HG03558 (cell line): Measurements from ENCODE around the gene APEH.
A peak's percentile ranks its signal among the peaks of the same experiment; 100 is the strongest.

Experiments
- ATAC-seq: cut with Tn5 transposase; IDR thresholded peaks from one replicate; pipeline ENCODE4 v1.9.1; 2021; ENCODE audit warnings: moderate number of reproducible peaks; ENCODE audit not compliant: unreplicated experiment; ENCODE audit errors: extremely low read depth

The APEH gene

DNA sequence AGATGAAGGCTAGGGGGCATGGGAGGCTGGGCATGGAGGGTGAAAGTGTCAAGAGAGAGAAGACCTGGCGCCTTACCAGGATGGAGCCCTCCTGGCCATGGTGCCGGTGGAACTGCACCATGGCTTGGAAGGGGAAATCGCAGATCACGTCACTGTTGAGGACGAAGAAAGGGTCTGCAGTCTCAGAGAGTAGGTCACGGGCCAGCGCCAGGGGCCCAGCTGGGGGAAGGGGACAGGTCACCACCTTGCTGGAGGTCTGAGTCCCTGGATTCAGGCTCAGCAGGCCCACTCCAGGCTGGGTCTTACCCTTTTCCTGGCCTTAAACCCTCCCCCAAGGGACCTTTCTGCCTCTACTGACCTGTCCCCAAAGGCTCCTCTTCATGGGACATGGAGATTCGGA lies 48.7 kb downstream of the APEH start:
- ATAC-seq, result no peak

DNA sequence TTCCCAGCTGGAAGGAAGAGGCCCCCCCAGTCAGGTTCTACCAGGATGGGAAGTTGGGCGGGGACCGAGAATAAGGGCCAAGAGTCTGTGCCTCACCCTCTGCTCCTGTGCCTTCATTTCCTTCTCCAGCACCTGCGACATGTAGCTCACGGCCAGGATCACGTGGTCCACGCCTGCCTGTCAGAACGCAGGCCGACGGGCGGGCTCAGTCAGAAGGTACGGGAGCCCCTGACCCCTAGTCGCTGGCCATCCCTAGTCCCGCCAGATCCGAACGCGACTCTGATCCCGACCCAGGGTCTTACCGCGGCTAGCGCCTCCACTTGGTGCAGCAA lies 49.1 kb downstream of the APEH start:
- ATAC-seq, result no peak

DNA sequence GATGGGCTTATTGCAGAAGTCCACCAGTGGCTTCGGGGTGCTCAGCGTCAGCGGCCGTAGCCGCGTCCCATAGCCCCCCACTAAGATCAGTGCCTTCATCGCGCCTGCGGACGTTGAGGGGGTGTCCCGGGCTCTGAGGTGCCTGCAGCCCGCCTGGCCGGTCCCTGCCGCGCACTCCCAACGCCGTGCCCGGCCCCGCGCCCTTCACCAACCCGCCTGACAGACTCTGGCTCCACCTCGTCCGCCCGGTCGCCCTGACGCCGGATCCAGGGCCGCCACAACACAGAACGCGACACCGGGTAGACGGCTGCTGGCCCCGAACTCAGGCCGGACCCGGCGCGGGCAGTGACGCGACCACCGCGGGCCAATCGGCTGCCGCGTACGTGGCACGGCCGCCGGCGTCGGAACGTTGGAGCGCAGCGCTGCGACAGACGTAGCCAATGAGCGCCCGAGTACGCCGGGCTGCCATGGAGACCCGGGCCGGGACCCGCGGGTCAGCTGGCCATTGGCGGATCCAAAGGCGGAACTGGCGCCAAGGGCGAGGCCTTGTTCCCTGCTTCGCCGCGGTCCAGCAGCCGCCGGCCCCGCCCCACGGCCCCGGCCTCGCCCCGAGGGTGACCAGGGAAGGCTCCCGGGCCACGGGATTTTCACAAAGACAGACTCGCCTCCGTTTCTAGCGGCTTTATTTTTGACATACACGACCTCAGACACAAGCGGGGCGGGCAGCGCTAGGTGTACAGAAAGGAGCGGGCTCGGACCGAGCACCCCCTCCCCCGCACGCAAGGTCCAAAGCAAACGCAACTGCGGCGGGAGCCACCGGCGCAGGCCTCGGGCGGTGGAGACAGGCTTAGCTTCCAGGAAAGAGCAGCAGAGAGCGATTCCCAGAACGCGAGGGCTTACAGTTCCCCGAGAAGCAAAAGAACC lies 49.7 kb downstream of the APEH start, which contains the start of gene GMPPB:
TSS of gene GMPPB (minus strand) at position 324 of the 924 bp plus-strand sequence. CDS start at position 99, 225 bp downstream.
- peak; percentile 67 for ATAC-seq

DNA sequence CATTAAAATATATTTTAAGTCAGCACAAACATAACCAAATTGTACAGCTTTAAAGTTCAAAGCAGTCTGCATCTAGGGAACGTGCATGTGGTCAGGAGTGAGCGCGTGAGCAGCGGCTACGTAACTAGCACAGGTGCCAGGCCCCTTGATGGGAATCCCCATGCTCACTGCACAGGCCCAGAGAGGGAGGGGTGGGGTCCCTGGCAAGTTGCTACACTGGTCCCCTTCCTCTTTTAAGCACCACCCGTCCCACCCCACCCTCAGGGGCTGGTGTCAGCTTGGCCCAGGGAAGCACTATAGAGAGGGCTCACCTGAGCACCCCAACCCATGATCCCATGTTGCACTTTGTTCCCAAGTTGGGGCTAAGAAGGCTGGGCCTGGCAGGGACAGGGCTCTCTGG lies 50.4 kb downstream of the APEH start:
- no peak for ATAC-seq

DNA sequence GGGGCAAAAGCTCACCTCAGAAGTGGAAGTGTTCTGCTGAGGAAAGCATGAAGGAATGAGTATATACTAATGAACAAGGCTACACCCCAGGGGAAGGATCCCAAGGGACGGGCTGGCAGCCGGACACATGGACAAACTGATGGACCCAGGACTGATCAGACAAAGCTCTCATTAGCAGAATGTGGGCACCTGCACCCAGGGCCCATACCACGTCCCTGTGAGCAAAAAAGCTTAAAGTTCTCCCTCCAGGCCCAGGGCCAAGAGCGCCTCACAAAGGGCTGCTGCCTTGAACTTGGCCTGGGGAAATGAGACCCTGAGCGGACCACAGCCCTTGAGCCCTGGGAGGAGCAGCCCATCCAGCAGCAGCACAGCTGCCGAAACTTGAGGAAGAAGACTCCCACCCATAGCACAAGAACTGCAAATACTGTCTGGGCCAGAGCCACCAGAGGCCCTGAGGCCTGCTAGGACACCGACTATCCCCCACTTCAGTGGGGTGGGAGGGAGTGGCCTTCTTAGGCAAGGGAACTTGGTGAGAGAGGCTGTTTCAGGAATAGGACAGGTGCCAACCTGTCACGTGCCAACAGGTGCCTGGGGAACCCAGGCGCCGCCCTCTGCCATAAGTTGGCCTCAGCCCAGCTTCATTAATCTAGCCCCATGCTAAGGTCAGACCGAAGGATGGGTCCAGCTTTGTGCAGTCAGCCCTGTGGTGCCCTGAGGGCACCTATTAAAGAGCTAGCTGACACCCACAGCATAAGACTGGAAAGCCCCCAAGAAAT lies 51.9 kb downstream of the APEH start:
- no peak for ATAC-seq

DNA sequence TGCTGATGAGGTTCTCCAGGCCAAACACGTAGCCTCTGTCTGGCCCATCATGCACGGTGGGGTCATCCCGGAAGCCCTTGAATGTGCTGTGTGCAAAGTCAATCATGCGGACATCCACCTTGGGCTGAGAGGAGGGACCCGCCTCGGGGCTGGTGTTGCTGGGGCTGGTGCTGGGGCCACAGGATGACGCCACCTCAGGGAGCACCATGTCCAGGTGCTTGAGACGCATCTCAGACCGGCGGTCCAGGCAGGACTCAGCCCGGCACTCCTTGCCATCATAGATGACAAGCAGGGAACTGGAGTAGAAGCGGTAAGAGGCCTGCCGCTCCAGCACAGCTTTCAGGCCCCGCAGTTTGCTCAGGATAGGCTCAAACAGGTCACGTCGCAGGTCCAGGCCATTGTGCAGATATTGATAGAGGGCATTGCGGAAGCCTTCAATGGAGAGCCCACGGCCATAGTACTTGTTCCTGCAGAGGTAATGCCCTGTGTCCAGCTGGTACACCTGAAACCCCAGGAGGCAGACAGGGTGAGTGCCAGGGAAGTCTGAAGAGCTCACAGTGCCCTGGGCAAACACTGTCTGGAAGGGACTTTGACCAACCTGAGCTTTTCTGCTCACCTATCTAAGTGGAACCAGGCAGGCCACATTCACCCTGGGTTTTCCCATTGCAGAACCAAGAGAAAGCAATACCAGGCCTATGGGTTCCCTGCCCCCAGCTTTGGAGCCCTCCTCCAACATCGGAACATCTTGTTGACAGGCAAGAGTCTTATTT lies 53.2 kb downstream of the APEH start:
- no peak for ATAC-seq

DNA sequence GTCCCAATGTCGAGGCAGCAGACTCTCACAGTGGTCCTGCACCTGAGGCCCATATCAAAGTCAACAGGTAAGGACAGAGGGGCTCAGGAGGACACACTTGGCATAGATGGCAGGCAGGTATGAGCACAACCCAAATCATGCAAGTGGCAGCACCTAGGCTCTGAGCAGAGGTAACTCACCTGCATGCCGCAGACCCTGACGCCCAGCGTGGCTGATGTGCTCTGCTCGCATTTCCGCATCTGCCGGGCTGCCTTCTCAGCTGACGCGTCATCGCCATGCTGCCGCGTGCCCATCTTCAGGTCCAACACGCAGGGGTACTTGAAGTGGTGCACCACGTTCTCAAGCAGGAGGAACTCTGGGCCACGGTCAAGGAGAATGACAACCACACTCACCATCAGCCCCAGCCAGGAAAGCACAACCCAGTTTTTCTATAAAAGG lies 53.8 kb downstream of the APEH start:
- no peak for ATAC-seq

DNA sequence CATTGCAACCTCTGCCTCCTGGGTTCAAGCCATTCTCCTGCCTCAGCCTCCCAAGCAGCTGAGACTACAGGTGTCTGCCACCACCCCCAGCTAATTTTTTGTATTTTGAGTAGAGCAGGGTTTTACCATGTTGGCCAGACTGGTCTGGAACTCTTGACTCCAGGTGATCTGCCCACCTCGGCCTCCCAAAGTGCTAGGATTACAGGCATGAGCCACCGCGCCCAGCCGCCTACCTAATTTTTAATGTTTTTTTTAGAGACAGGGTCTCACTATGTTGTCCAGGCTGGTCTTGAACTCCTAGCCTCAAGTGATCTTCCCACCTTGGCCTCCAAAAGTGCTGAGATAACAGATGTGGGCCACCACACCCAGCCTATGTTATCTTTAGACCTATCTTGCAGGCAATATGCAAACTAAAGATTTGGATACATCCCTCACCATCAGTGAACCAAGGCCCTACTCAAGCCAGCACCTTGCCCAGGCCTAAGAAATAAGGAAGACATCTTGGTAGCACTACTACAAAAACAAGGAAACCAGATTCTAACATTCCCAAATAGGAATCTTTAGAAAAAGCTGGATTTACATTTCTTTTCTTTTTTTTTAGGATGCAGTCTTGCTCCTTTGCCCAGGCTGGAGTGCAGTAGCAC lies 55.9 kb downstream of the APEH start:
- ATAC-seq, result no peak

DNA sequence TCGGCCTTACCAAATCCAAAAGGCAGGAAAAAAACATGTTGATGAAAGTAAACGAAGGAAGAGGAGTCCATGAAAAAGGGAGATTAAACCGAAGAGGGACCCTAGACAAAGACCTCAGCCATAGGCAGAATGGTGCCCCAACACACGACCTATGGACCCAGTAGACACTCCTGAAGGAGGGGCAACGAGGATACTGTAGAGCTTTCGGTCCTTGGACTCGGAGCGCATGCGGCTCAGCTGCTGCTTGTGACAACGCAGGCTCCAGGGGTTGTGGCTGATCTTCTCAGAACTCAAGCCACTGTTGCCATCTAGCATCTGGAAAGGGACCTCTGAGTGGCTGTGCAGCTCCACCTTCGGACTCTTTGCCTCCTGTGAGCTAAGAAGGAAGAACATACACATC lies 58.4 kb downstream of the APEH start:
- no peak for ATAC-seq

DNA sequence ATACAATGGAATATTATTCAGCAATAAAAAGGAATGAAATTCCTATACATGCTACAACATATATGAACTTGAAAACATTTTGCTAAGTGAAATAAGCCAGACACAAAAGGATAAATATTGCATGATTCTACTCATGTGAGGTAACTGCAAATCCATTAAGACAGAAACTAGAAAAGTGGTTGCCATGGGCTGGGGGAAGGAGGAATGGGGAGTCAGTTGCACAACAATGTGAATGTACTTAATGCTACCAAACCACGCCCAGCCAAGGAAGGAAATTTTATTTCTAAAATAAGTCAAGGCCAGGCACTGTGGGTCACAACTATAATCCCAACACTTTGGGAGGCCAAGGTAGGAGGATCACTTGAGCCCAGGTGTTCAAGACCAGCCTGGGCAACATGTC lies 59.4 kb downstream of the APEH start:
- ATAC-seq, result no peak
